VCaP (cell line): ENCODE measurements around the gene TMEM18.

Source experiments
- H3K27ac ChIP-seq: fragments of 450-650 bp; 2 replicates; pipeline ENCODE4 v1.5.1; 2017
- CTCF ChIP-seq: fragments of 450-650 bp; conservative IDR thresholded peaks from 2 replicates; pipeline ENCODE4 v1.5.1; 2017; ENCODE audit warnings: mild to moderate bottlenecking, moderate library complexity

TMEM18 gene

GRCh38 chr2:664063-664462 is 13.1 kb downstream of the TMEM18 start:
- TF ChIP-seq CTCF, result no peak

GRCh38 chr2:663221-663620 is 14.0 kb downstream of the TMEM18 start:
- TF ChIP-seq CTCF, result no peak
- no peak overlapping the region for H3K27ac ChIP-seq

More at GRCh38 chr2:664063-664462, 13.1 kb downstream of the TMEM18 start:
- H3K27ac ChIP-seq, result no peak overlapping the region

- H3K27ac ChIP-seq, result no peak overlapping the region
- no peak for TF ChIP-seq CTCF
These were observed 15.9 kb downstream of the TMEM18 start for GRCh38 chr2:661360-661635.

GRCh38 chr2:660586-661359 is 16.4 kb downstream of the TMEM18 start:
- H3K27ac ChIP-seq, result no peak overlapping the region
- no peak for TF ChIP-seq CTCF

GRCh38 chr2:660029-660428 is 17.2 kb downstream of the TMEM18 start:
- no peak overlapping the region for H3K27ac ChIP-seq
- no peak for TF ChIP-seq CTCF

GRCh38 chr2:658426-658825 is 18.8 kb downstream of the TMEM18 start:
- no peak overlapping the region for H3K27ac ChIP-seq

GRCh38 chr2:657766-658165 is 19.4 kb downstream of the TMEM18 start:
- TF ChIP-seq CTCF, result no peak
- H3K27ac ChIP-seq, result no peak overlapping the region

More at GRCh38 chr2:658426-658825, 18.8 kb downstream of the TMEM18 start:
- no peak for TF ChIP-seq CTCF
